ENCODE measurements around the gene DGCR2. TPM values are rescaled to one million over a fixed set of nuclear protein-coding genes. Genes with fewer than 3 reads are reported as not detected.

DGCR2 gene
- total and polyA plus RNA-seq, 2 donors (not counting 1 experiment from before 2014, with no cell fraction given) = 34.3 to 39.5 TPM

DNA sequence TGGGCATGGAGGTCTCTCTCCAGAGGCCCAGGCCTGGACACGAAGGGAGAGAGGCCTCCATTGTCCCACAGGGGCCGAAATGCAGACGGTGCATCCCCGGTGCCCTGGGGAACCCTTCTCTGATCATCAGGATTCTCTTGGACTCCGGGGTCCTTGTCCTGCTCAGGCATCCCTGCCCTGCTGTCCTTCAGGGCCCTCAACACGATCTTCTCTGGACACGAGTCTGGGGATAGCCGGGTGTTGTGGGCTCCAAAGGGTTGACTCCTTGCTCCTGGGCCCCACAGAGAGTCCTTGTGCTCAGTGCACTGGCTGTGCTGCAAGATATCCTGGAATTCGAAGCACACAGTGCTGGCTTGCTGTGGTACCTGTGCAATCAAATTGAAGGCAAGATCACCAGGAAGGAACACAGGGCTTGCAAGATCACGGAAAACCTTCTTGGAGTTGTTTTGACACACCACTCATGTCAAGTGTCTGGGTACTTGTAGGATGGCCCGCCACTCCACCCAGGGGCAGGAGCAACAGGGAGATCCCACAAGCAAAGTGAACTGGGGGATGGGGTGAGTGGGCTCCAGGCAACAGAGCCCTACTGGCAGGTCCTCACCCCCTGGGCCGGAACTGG, 124.8 kb downstream of the DGCR2 start:
- Histone ChIP-seq H3K4me3 (replicated peaks in 1 of 4; ENCODE audit: control extremely low read depth in 1 of 4, insufficient read depth in 1 of 4, low read depth in 3 of 4, low read length in 4 of 4) (no peak overlapping the region), H3K4me1 (ENCODE audit: control insufficient read depth, extremely low read depth, insufficient read depth, low read length) (no peaks in the 10 kb centered on the region), H3K79me2 (ENCODE audit: control insufficient read depth, insufficient read depth, low read length) (no peaks in the 10 kb centered on the region), H3K27me3 (ENCODE audit: control insufficient read depth, insufficient read depth, low read length) (peaks cover 6% of the 10 kb centered on the region), H2AFZ (ENCODE audit: low read length) (no peak overlapping the region), H3K4me2 (ENCODE audit: extremely low read depth, insufficient read depth, low read length) (no peak overlapping the region), H4K20me1 (ENCODE audit: control insufficient read depth, extremely low read depth, insufficient read depth, low read length) (no peaks in the 10 kb centered on the region), H3K36me3 (ENCODE audit: control insufficient read depth, insufficient read depth, low read length) (no peaks in the 10 kb centered on the region), H3K9me3 (ENCODE audit: control insufficient read depth, insufficient read depth, low read depth, low read length) (no peaks in the 10 kb centered on the region), H3K27ac (ENCODE audit: insufficient read depth, low read length) (no peak overlapping the region), H3K9ac (ENCODE audit: insufficient read depth, low read length) (no peak overlapping the region)
- DNase-seq (ENCODE audit: low read depth in 2 of 2) = no peak
- TF ChIP-seq CTCF (conservative IDR thresholded peaks at IDR 0.05 in 1 of 2, IDR thresholded peaks at IDR 0.05 in 1 of 2; ENCODE audit: low read depth in 1 of 2, low read length in 2 of 2) (no peak), EZH2 (IDR thresholded peaks at IDR 0.05; ENCODE audit: low read length, missing control alignments) (no peak)

GRCh38 chr22:18996376-18996900, 125.8 kb downstream of the DGCR2 start:
- Histone ChIP-seq H3K4me3 (replicated peaks in 1 of 4; ENCODE audit: control extremely low read depth in 1 of 4, insufficient read depth in 1 of 4, low read depth in 3 of 4, low read length in 4 of 4) (no peak overlapping the region), H3K79me2 (ENCODE audit: control insufficient read depth, insufficient read depth, low read length) (no peaks in the 10 kb centered on the region), H3K27me3 (ENCODE audit: control insufficient read depth, insufficient read depth, low read length) (peaks cover 6% of the 10 kb centered on the region), H3K4me1 (ENCODE audit: control insufficient read depth, extremely low read depth, insufficient read depth, low read length) (no peaks in the 10 kb centered on the region), H3K9ac (ENCODE audit: insufficient read depth, low read length) (no peak overlapping the region), H4K20me1 (ENCODE audit: control insufficient read depth, extremely low read depth, insufficient read depth, low read length) (no peaks in the 10 kb centered on the region), H3K36me3 (ENCODE audit: control insufficient read depth, insufficient read depth, low read length) (no peaks in the 10 kb centered on the region), H3K4me2 (ENCODE audit: extremely low read depth, insufficient read depth, low read length) (no peak overlapping the region), H3K9me3 (ENCODE audit: control insufficient read depth, insufficient read depth, low read depth, low read length) (no peaks in the 10 kb centered on the region), H2AFZ (ENCODE audit: low read length) (no peak overlapping the region), H3K27ac (ENCODE audit: insufficient read depth, low read length) (no peak overlapping the region)
- no peak for TF ChIP-seq EZH2 (IDR thresholded peaks at IDR 0.05; ENCODE audit: low read length, missing control alignments)
- TF ChIP-seq CTCF (conservative IDR thresholded peaks at IDR 0.05 in 1 of 2, IDR thresholded peaks at IDR 0.05 in 1 of 2; ENCODE audit: low read depth in 1 of 2, low read length in 2 of 2) = no peak
- no peak for DNase-seq (ENCODE audit: low read depth in 2 of 2)

DNA sequence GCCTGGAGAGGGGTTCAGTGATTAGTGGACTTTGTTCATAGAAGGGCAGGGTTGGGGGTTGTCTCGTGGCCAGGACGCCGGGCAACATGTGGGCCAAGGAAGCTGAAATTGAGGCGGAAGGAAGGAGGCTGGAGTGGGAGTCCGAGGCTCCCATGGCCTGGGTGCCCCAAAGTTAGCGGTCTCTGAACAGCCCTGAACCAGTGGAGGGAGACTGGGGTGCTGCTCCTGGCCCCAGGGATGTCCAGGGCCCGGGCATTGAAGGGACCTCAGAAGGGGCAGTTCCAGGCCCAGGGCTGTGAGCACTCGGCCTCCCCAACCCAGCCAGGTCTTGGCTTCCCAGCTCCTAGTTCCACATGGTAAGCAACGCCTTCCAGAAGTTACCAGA, 126.9 kb downstream of the DGCR2 start:
- TF ChIP-seq EZH2 (IDR thresholded peaks at IDR 0.05; ENCODE audit: low read length, missing control alignments) (no peak), CTCF (conservative IDR thresholded peaks at IDR 0.05 in 1 of 2, IDR thresholded peaks at IDR 0.05 in 1 of 2; ENCODE audit: low read depth in 1 of 2, low read length in 2 of 2) (no peak)
- Histone ChIP-seq H3K4me1 (ENCODE audit: control insufficient read depth, extremely low read depth, insufficient read depth, low read length) (no peaks in the 10 kb centered on the region), H3K9ac (ENCODE audit: insufficient read depth, low read length) (no peak overlapping the region), H3K79me2 (ENCODE audit: control insufficient read depth, insufficient read depth, low read length) (no peaks in the 10 kb centered on the region), H3K9me3 (ENCODE audit: control insufficient read depth, insufficient read depth, low read depth, low read length) (no peaks in the 10 kb centered on the region), H4K20me1 (ENCODE audit: control insufficient read depth, extremely low read depth, insufficient read depth, low read length) (no peaks in the 10 kb centered on the region), H3K4me3 (replicated peaks in 1 of 4; ENCODE audit: control extremely low read depth in 1 of 4, insufficient read depth in 1 of 4, low read depth in 3 of 4, low read length in 4 of 4) (no peak overlapping the region), H3K4me2 (ENCODE audit: extremely low read depth, insufficient read depth, low read length) (no peak overlapping the region), H3K27ac (ENCODE audit: insufficient read depth, low read length) (no peak overlapping the region), H2AFZ (ENCODE audit: low read length) (no peak overlapping the region), H3K27me3 (ENCODE audit: control insufficient read depth, insufficient read depth, low read length) (peaks cover 6% of the 10 kb centered on the region), H3K36me3 (ENCODE audit: control insufficient read depth, insufficient read depth, low read length) (no peaks in the 10 kb centered on the region)
- no peak for DNase-seq (ENCODE audit: low read depth in 2 of 2)
